Hepatocyte (in vitro differentiated cells): Measurements from ENCODE around the gene FAM236D. TPM values are rescaled to one million over a fixed set of nuclear protein-coding genes. Genes with fewer than 3 reads are reported as not detected.
"Not testable (repeated sequence)": the region's sequence is repeated elsewhere in the genome, so short reads cannot be mapped to it uniquely, and the experiment has no call there.

ENCODE experiments used
- DNase-seq: peaks from one replicate; pipeline ENCODE4 v3.0.0-alpha.2; 2016; ENCODE audit warnings: low spot score
- H2AFZ ChIP-seq: fragments of 200-600 bp; sonication (generic); 2 replicates; pipeline ENCODE4 v1.6.0; 2016; ENCODE audit warnings: antibody characterized with exemption, mild to moderate bottlenecking
- H3K27ac ChIP-seq: fragments of 200-600 bp; sonication (generic); 2 replicates; pipeline ENCODE4 v1.5.1; 2016; ENCODE audit warnings: mild to moderate bottlenecking
- H3K27me3 ChIP-seq: fragments of 200-600 bp; sonication (generic); 2 replicates; pipeline ENCODE4 v1.6.1; 2016
- H3K36me3 ChIP-seq: fragments of 200-600 bp; sonication (generic); replicated peaks from 2 replicates; pipeline ENCODE4 v1.5.1; 2016; ENCODE audit warnings: low read depth; ENCODE audit not compliant: insufficient read depth
- H3K4me1 ChIP-seq: fragments of 200-600 bp; sonication (generic); 2 replicates; pipeline ENCODE4 v1.5.1; 2016; ENCODE audit warnings: mild to moderate bottlenecking, moderate library complexity; ENCODE audit not compliant: insufficient read depth
- H3K4me2 ChIP-seq: fragments of 200-600 bp; sonication (generic); 2 replicates; pipeline ENCODE4 v1.6.0; 2016
- H3K4me3 ChIP-seq: fragments of 200-600 bp; sonication (generic); 2 replicates; pipeline ENCODE4 v1.5.1; 2016; ENCODE audit warnings: mild to moderate bottlenecking
- H3K79me2 ChIP-seq: fragments of 200-600 bp; sonication (generic); 2 replicates; pipeline ENCODE4 v1.6.0; 2017; ENCODE audit warnings: mild to moderate bottlenecking
- H3K9me2 ChIP-seq: fragments of 200-600 bp; sonication (generic); replicated peaks from 2 replicates; pipeline ENCODE4 v1.6.0; 2017; ENCODE audit warnings: mild to moderate bottlenecking; ENCODE audit not compliant: insufficient read depth
- H3K9me3 ChIP-seq: fragments of 200-600 bp; sonication (generic); 2 replicates; pipeline ENCODE4 v1.5.1; 2016; ENCODE audit warnings: low read depth, mild to moderate bottlenecking
- H4K20me1 ChIP-seq: fragments of 200-600 bp; sonication (generic); 2 replicates; pipeline ENCODE4 v1.6.0; 2016; ENCODE audit warnings: mild to moderate bottlenecking; ENCODE audit not compliant: insufficient read depth, poor library complexity, severe bottlenecking
- WGBS: methylation state at CpG from one replicate; pipeline ENCODE4 v1.1.6; 2016; ENCODE audit warnings: low lambda C conversion rate; ENCODE audit errors: missing lambda C conversion rate; 5-methylcytosine and 5-hydroxymethylcytosine counted together
- polyA plus RNA-seq: library from polyadenylated mRNA; unstranded; fragments of >200 nt; fragmentation: Nextera tagmentation; extraction: Ambion mirVana; gene quantifications from 2 replicates; pipeline ENCODE4 v1.2.1, GENCODE V29; 2016
- total RNA-seq: library from RNA; depleted of rRNA; stranded (reverse); fragments of >200 nt; gene quantifications from 2 replicates; pipeline ENCODE4 v1.2.3, GENCODE V29; 2014

FAM236D gene
- not detected in 2 replicates for total RNA-seq
- polyA plus RNA-seq: not detected in 2 replicates

DNA sequence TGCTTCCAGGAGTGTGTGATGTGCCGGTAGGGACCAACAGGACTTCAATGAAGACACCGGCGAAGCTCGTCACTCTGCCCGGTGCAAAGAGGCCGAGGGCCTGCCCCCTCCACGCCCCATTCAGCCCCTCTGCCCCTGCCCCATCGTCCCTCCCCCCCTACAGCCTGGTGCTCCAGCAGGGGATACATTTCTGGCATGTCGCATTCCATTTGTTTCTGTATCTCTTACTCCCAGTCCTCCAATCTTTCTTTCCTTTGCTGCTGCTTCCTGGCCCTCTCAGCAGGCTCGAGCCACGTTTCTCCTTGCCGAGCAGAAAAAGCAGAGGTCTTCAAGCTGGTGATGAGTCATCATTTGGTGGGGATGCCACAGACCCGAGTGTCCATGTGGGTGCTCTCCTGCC lies at the start of gene FAM236D:
FAM236D (minus strand) TSS at position 101 of the 400 bp plus-strand sequence; CDS start at position 1, 100 bp downstream.
- WGBS: no CpG with 5 or more reads among the region's 13 CpGs
- not testable (repeated sequence) for H3K4me2 ChIP-seq, H3K27ac ChIP-seq, H4K20me1 ChIP-seq, H3K9me3 ChIP-seq, H3K36me3 ChIP-seq, DNase-seq, H3K4me3 ChIP-seq, H3K79me2 ChIP-seq, H3K4me1 ChIP-seq, H3K9me2 ChIP-seq, H2AFZ ChIP-seq, H3K27me3 ChIP-seq

DNA sequence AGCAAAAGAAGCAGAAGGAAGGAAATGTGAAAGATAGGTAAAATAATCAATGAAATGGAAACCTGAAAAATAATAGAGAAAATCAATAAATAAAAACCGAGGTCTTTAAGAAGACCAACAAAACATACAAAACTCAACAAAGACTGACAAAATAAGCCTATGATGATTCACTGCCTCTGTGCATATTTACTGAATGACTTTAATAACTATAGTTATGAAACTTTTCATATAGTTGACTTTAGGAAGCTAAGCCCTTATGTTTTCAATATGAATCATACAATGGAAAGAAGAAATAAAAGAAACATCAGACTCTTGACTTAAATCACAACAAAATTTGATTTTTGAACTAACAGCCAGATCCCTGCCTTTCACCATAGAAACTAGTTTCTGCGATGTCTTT lies 29.5 kb upstream of the FAM236D start:
- not testable (repeated sequence) for H3K9me2 ChIP-seq, H3K27ac ChIP-seq, H2AFZ ChIP-seq, H3K4me1 ChIP-seq, H3K4me2 ChIP-seq, H3K9me3 ChIP-seq, H3K36me3 ChIP-seq, H3K79me2 ChIP-seq, H3K27me3 ChIP-seq, H3K4me3 ChIP-seq, DNase-seq, H4K20me1 ChIP-seq
- no CpG with 5 or more reads among the region's 2 CpGs for WGBS

DNA sequence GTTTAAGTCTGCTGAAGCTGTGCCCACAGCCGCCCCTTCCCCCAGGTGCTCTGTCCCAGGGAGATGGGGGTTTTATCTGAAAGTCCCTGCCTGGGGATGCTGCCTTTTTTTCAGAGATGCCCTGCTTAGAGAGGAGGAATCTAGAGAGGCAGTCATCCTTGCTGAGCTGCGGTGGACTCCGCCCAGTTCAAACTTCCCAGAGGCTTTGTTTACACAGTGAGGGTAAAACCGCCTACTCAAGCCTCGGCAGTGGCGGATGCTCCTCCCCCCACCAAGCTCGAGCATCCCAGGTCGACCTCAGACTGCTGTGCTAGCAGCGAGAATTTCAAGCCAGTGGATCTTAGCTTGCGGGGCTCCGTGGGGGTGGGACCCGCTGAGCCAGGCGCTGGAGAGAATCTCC lies 22.7 kb upstream of the FAM236D start:
- not testable (repeated sequence) for H4K20me1 ChIP-seq, DNase-seq, H3K36me3 ChIP-seq, H3K79me2 ChIP-seq, H3K4me3 ChIP-seq, H3K27me3 ChIP-seq, H3K4me1 ChIP-seq, H3K9me2 ChIP-seq, H3K4me2 ChIP-seq, H3K9me3 ChIP-seq, H3K27ac ChIP-seq, H2AFZ ChIP-seq
- no CpG with 5 or more reads among the region's 13 CpGs for WGBS

DNA sequence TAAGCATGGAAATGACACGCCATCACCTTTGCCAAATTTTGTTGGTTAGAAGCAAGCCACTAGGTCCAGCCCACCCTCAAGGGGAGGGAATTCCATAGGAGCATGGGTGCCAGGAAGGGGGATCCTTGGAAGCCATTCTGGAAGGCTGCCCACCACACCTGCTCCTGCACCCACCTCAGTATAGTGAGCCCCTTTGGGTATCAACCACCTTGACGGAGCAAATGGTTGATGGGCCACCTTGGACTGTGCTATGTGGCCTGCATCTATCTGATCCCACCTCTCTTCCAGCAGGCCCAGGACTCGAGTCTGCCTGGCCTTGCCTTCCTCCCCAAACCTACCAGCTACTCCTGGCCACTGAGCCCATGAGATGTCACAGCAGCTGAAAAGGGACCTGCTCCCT lies 17.6 kb downstream of the FAM236D start:
- not testable (repeated sequence) for H3K79me2 ChIP-seq, H3K4me2 ChIP-seq, H3K4me3 ChIP-seq, H4K20me1 ChIP-seq, H3K27ac ChIP-seq, H3K9me2 ChIP-seq, H3K36me3 ChIP-seq, DNase-seq, H3K4me1 ChIP-seq, H2AFZ ChIP-seq, H3K9me3 ChIP-seq, H3K27me3 ChIP-seq
- WGBS: 77% methylated on average over 2 of the region's 3 CpGs

DNA sequence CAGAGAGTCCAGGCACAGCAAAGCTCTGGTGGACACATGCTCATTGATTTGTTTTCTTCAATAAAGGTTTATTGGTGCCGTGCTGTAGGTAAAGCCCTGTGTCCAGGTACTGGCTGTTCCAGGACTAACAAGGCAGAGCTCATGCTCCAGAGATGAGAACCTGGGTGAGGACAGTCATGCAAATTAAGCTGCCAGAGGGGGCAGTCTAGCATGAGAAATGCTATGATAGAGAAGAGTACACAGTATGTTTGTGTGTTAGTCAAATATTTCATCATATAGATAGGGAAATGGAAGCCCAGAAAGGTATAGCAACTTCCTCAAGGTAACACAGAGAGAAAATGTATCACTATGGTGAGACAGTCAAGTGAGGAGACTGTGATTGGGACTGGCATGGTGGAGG lies 19.9 kb downstream of the FAM236D start:
- H3K36me3 ChIP-seq, H3K4me2 ChIP-seq, DNase-seq, H3K9me3 ChIP-seq, H3K27ac ChIP-seq, H2AFZ ChIP-seq, H3K4me3 ChIP-seq, H3K9me2 ChIP-seq, H3K4me1 ChIP-seq, H4K20me1 ChIP-seq, H3K79me2 ChIP-seq, H3K27me3 ChIP-seq: not testable (repeated sequence)
- no CpG with 5 or more reads among the region's 1 CpG for WGBS

DNA sequence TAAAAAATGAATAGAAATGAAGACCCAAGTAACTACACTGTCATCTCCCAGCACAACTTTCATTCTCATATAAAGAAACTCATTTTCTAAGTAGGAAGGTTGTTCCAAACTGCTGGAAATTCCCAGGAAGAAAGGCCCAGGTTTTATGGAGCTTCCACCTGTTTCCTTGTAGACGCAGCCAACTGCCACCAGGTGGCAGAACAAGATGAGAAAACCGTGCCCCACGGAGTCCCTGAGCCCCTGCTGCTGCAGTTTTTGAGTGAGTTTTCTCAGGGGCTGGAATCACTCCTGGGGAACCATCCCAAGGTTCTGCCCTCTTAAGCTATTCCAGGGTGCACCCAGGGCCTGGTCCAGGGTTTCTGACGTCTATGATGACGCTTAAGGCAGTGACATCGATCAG lies 24.0 kb downstream of the FAM236D start:
- H3K36me3 ChIP-seq, H3K4me3 ChIP-seq, DNase-seq, H3K9me3 ChIP-seq, H3K9me2 ChIP-seq, H2AFZ ChIP-seq, H3K4me1 ChIP-seq, H4K20me1 ChIP-seq, H3K27ac ChIP-seq, H3K27me3 ChIP-seq, H3K79me2 ChIP-seq, H3K4me2 ChIP-seq: not testable (repeated sequence)
- no CpG with 5 or more reads among the region's 6 CpGs for WGBS

DNA sequence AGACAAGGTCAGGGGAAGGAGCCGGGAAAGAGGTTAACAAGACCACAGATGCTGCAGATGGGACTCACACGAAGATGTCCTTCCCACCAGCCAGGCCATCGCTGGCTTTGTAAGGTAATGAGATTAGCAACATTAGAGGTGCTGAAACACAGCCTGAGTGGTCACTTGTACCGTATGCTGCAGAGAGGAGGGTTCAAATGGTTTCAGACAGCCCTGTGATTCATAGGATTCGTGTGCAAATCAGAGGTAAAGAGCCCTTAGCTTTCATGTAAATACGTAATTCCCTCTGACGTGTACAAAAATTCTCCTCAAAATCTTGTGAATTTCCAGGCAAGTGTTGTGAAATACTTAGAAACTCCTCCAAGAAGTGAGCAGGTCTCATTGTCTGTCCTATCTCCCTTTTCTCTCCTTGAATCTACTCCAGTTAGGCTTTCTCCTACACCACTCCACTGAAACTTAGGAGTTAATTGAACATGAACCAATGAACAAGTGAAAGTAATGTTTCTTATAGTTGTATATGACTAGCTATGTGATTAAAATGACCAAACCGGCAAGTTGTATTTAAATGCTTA lies 24.6 kb downstream of the FAM236D start:
- not testable (repeated sequence) for H3K4me2 ChIP-seq
- no CpG with 5 or more reads among the region's 8 CpGs for WGBS

DNA sequence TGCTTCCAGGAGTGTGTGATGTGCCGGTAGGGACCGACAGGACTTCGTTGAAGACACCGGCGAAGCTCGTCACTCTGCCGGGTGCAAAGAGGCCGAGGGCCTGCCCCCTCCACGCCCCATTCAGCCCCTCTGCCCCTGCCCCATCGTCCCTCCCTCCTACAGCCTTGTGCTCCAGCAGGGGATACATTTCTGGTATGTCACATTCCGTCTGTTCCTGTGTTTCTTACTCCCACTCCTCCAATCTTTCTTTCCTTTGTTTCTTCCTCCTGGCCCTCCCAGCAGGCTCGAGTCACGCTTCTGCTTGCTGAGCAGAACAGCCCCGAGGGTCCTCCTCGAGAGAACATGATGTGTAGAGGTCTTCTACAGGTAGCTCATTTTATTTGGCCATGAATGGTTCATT lies 25.4 kb downstream of the FAM236D start, which contains the start of gene FAM236B:
FAM236B (minus strand) TSS at position 101 of the 400 bp plus-strand sequence; CDS start at position 1, 100 bp downstream.
- no CpG with 5 or more reads among the region's 15 CpGs for WGBS
- not testable (repeated sequence) for H3K36me3 ChIP-seq, H3K9me3 ChIP-seq, H4K20me1 ChIP-seq, DNase-seq, H2AFZ ChIP-seq, H3K27me3 ChIP-seq, H3K27ac ChIP-seq, H3K79me2 ChIP-seq, H3K4me1 ChIP-seq, H3K4me3 ChIP-seq, H3K9me2 ChIP-seq, H3K4me2 ChIP-seq

More for the DNA sequence above, 24.6 kb downstream of the FAM236D start:
- not testable (repeated sequence) for H3K36me3 ChIP-seq, DNase-seq, H3K9me2 ChIP-seq, H3K27me3 ChIP-seq, H2AFZ ChIP-seq, H4K20me1 ChIP-seq, H3K27ac ChIP-seq, H3K4me1 ChIP-seq, H3K9me3 ChIP-seq, H3K79me2 ChIP-seq, H3K4me3 ChIP-seq

DNA sequence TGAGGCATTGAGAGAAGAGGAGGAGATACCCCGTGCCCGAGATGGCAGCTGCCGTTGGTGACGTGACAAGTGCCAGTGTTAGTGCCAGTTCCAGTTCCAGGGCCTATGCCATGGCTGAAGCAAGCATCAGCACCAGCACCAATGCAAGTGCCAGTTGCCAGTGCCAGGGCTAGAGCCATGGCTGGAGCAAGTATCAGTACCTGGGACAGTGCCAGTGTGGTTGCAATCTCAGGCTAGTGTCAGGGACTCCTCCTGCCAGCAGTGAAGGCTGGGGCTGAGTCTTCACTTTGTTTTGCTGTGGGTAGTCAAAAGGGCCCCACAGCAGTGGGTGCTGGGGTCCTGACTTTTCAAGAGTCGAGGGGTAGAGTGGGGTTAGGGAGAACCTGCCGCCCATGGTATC lies 29.9 kb downstream of the FAM236D start:
- not testable (repeated sequence) for DNase-seq, H2AFZ ChIP-seq, H3K9me3 ChIP-seq, H3K79me2 ChIP-seq, H3K4me1 ChIP-seq, H4K20me1 ChIP-seq, H3K27me3 ChIP-seq, H3K36me3 ChIP-seq, H3K4me3 ChIP-seq, H3K27ac ChIP-seq, H3K4me2 ChIP-seq, H3K9me2 ChIP-seq
- WGBS: no CpG with 5 or more reads among the region's 6 CpGs
